Measurements from ENCODE around the gene SLC30A1.

Gene SLC30A1

GRCh38 chr1:211607754-211608473 is 29.0 kb upstream of the SLC30A1 start:
- no peak for FAIRE-seq

GRCh38 chr1:211606914-211607753 is 28.2 kb upstream of the SLC30A1 start:
- FAIRE-seq (no peak), DNase-seq (ENCODE audit: insufficient read length, low spot score) (no peak)

More at GRCh38 chr1:211607754-211608473, 29.0 kb upstream of the SLC30A1 start:
- no peak for DNase-seq (ENCODE audit: insufficient read length, low spot score)

GRCh38 chr1:211606332-211606913 is 27.5 kb upstream of the SLC30A1 start:
- DNase-seq (ENCODE audit: insufficient read length, low spot score) = no peak
- FAIRE-seq = no peak

GRCh38 chr1:211605603-211606331 is 26.8 kb upstream of the SLC30A1 start:
- no peak for DNase-seq (ENCODE audit: insufficient read length, low spot score)
- FAIRE-seq = no peak

- FAIRE-seq (no peak), DNase-seq (ENCODE audit: insufficient read length, low spot score) (no peak)
Observed at GRCh38 chr1:211605034-211605433, 26.1 kb upstream of the SLC30A1 start.

DNA sequence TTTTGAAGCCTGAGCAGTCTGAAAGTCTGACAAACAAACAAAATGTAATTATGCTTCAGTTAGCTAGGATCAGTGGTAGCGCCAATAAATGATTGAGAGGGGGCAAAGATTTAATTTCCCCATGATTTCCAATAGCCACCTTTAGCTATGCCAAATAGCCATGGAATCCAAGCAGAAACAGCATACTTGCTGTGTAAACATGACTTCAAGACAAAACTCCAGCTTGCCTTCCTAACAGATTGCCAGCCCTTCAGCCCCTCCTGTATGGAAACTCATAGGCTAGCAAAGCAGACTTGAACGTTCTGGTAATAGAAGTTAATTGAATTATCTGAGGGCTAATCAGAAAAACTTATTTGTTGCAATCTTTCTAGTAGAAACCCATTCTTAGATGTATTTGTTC is 25.6 kb upstream of the SLC30A1 start:
- FAIRE-seq = no peak
- no peak for DNase-seq (ENCODE audit: insufficient read length, low spot score)

DNA sequence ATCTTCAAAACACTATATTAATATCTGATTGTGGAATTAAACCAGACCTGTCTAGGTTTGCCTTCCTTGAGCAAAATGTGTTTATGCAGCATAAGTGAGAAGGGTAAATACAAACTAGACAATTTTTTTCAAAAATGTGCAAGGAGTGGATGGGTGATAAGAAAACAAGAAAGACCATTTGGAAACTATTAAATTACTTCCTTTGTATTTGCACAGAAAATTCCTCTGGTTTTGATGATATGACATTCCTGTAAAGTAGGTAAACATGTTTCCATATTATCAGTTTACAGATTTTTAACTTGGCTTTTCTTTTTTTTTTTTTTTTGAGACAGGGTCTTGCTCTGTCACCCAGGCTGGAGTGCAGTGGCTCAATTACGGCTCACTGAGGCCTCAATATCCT is 24.8 kb upstream of the SLC30A1 start:
- DNase-seq (ENCODE audit: insufficient read length, low spot score) (no peak), FAIRE-seq (no peak)

DNA sequence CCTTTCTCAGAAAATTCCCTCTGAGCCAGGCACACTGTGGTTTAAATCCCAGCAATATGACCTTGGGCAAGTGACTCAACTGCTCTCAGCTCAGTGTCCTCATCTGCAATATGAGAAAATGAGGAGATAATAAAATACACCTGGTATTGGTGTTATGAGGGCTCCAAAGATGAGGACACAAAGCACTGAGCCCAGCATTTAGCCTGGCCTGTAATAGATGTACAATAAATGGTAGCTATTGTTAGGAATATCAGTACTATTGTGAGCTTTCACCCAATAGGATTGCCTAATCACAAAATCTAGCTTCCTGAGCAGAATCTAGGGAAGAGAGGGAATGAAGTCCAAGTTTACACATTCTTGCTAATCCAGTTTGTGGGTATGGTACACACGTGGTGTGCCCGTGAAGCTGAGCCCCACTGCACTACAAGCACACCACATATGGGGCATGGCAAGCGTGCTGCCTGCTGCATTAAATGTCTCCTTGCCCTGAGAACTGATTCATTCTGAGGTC is 24.3 kb upstream of the SLC30A1 start:
- no peak for DNase-seq (ENCODE audit: insufficient read length, low spot score)
- FAIRE-seq = no peak

GRCh38 chr1:211601982-211602670 is 23.2 kb upstream of the SLC30A1 start:
- no peak for FAIRE-seq
- no peak for DNase-seq (ENCODE audit: insufficient read length, low spot score)

- FAIRE-seq (no peak), DNase-seq (ENCODE audit: insufficient read length, low spot score) (no peak)
Observed at GRCh38 chr1:211601159-211601558, 22.2 kb upstream of the SLC30A1 start.

GRCh38 chr1:211599250-211599649 is 20.3 kb upstream of the SLC30A1 start:
- DNase-seq (ENCODE audit: insufficient read length, low spot score) (no peak), FAIRE-seq (no peak)

- DNase-seq (ENCODE audit: insufficient read length, low spot score) = no peak
- FAIRE-seq = no peak
Observed at GRCh38 chr1:211598514-211598913, 19.6 kb upstream of the SLC30A1 start.

- DNase-seq (ENCODE audit: insufficient read length, low spot score) (no peak), FAIRE-seq (no peak)
Observed at GRCh38 chr1:211596418-211597181, 17.6 kb upstream of the SLC30A1 start.

- DNase-seq (ENCODE audit: insufficient read length, low spot score) = no peak
- FAIRE-seq = no peak
Observed at GRCh38 chr1:211595419-211595818, 16.5 kb upstream of the SLC30A1 start.

- FAIRE-seq = peak; percentile 94
- peak; percentile 86 for DNase-seq (ENCODE audit: insufficient read length, low spot score)
Observed at GRCh38 chr1:211591980-211592493, 13.1 kb upstream of the SLC30A1 start.

- no peak for FAIRE-seq
- DNase-seq (ENCODE audit: insufficient read length, low spot score) = no peak
Observed at GRCh38 chr1:211589782-211590721, 11.1 kb upstream of the SLC30A1 start.

- DNase-seq (ENCODE audit: insufficient read length, low spot score) (no peak), FAIRE-seq (no peak)
Observed at GRCh38 chr1:211588711-211589110, 9.8 kb upstream of the SLC30A1 start.

DNA sequence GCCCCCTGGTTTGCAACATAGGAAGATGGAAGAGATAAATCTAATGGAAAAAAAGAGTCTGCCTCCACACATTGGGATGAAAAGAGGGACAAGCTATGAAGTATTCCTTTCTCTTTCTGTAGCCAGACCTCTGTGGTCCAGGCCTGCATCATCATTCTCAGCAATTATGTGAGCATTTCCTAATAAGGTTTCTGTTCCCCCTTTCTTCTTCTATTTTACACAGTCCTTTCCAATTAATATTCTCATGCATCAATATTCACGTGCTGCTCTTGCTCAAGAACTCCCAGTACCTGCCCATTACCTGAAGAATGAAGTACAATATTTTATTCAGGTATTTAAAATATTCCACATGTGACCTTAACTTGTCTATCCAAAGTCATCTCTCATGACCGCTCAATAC is 8.2 kb upstream of the SLC30A1 start:
- no peak for FAIRE-seq
- no peak for DNase-seq (ENCODE audit: insufficient read length, low spot score)

Data from HTR-8/SVneo (cell line).